OCI-M2 (cell line): ENCODE measurements around the gene TACO1.

Source experiments
- DNase-seq: peaks from one replicate; lab custom pipeline; 2025; ENCODE audit not compliant: unreplicated experiment; lab: John Stamatoyannopoulos, UW

Gene TACO1

GRCh38 chr17:63600569-63601438, at the start of gene TACO1:
Gene TACO1 (plus strand): TSS chr17:63600895. CDS start chr17:63601084, 189 bp downstream.
- peak; percentile 64 for DNase-seq

- no peak for DNase-seq
Observed at GRCh38 chr17:63552211-63552610, 48.5 kb upstream of the TACO1 start.

- no peak for DNase-seq
Observed at GRCh38 chr17:63555500-63556156, 45.1 kb upstream of the TACO1 start.

- DNase-seq, result no peak
Observed at GRCh38 chr17:63557416-63557815, 43.3 kb upstream of the TACO1 start.

- DNase-seq, result no peak
Observed at GRCh38 chr17:63558441-63558840, 42.3 kb upstream of the TACO1 start.

GRCh38 chr17:63561819-63562218, 38.9 kb upstream of the TACO1 start:
- DNase-seq, result no peak

- no peak for DNase-seq
Observed at GRCh38 chr17:63563339-63563738, 37.4 kb upstream of the TACO1 start.

GRCh38 chr17:63564562-63564961, 36.1 kb upstream of the TACO1 start:
- no peak for DNase-seq

GRCh38 chr17:63567229-63567628, 33.5 kb upstream of the TACO1 start:
- DNase-seq, result no peak

GRCh38 chr17:63568563-63568962, 32.1 kb upstream of the TACO1 start:
- DNase-seq, result no peak

- no peak for DNase-seq
Observed at GRCh38 chr17:63571632-63572310, 28.9 kb upstream of the TACO1 start.

GRCh38 chr17:63573634-63574033, 27.1 kb upstream of the TACO1 start:
- no peak for DNase-seq

- no peak for DNase-seq
Observed at GRCh38 chr17:63578027-63578768, 22.5 kb upstream of the TACO1 start.

- no peak for DNase-seq
Observed at GRCh38 chr17:63578769-63579111, 22.0 kb upstream of the TACO1 start.

- DNase-seq, result no peak
Observed at GRCh38 chr17:63579633-63580032, 21.1 kb upstream of the TACO1 start.

- no peak for DNase-seq
Observed at GRCh38 chr17:63587770-63588169, 12.9 kb upstream of the TACO1 start.

GRCh38 chr17:63588797-63589196, 11.9 kb upstream of the TACO1 start:
- DNase-seq, result no peak

- DNase-seq, result no peak
Observed at GRCh38 chr17:63589646-63590045, 11.0 kb upstream of the TACO1 start.

GRCh38 chr17:63592797-63593196, 7.9 kb upstream of the TACO1 start:
- DNase-seq, result no peak

GRCh38 chr17:63595132-63595531, 5.6 kb upstream of the TACO1 start:
- DNase-seq, result no peak

- no peak for DNase-seq
Observed at GRCh38 chr17:63596856-63597586, 3.7 kb upstream of the TACO1 start.
